Measurements from ENCODE around the gene BAHCC1. TPM values are rescaled to one million over a fixed set of nuclear protein-coding genes. Genes with fewer than 3 reads are reported as not detected.

The BAHCC1 gene
- total RNA-seq, 2 experiments from 2014 or later = 0.20 to 0.41 TPM

- no peaks in the 10 kb centered on the region for H3K36me3 ChIP-seq (ENCODE audit: insufficient read depth, low read length)
- H3K4me3 Mint-ChIP-seq = no peak overlapping the region
- no peaks in the 10 kb centered on the region for H3K36me3 Mint-ChIP-seq (ENCODE audit: low read depth)
- peaks cover 6% of the 10 kb centered on the region for H3K4me1 Mint-ChIP-seq (ENCODE audit: low read depth)
- peaks cover 8% of the 10 kb centered on the region for H3K4me1 ChIP-seq (ENCODE audit: insufficient read depth, low read length)
- no peak overlapping the region for H3K27ac ChIP-seq (ENCODE audit: low read depth in 1 of 2, low read length in 2 of 2)
- DNase-seq (no peak), ATAC-seq (ENCODE audit: poor library complexity) (no peak)
- H3K27me3 ChIP-seq (ENCODE audit: control insufficient read depth in 1 of 2, insufficient read depth in 2 of 2, low read length in 2 of 2) = peaks cover 59 to 79% of the 10 kb centered on the region in 2 experiments
- H3K27ac Mint-ChIP-seq = no peak overlapping the region
- H3K27me3 Mint-ChIP-seq = peaks cover 87% of the 10 kb centered on the region
- H3K9me3 Mint-ChIP-seq = no peaks in the 10 kb centered on the region
- ChIA-PET CTCF (no interaction called here), POLR2A (interaction anchor here (0.6 kb wide), 1 partner anchor 155 kb away, joined by 3 read pairs; no protein-coding TSS in a partner anchor)
- intact Hi-C loops (cut with DNase I, micrococcal nuclease) = loop anchor here in 1 of 2 experiments (5.0 kb wide), 1 partner anchor 112 kb away; no protein-coding TSS in a partner anchor
- TF ChIP-seq CTCF (IDR thresholded peaks at IDR 0.05) = no peak
- no peak overlapping the region for H3K4me3 ChIP-seq (ENCODE audit: low read length)
- H3K9me3 ChIP-seq (ENCODE audit: control insufficient read depth in 1 of 2, insufficient read depth in 1 of 2, low read length in 2 of 2) = peaks cover 0 to 25% of the 10 kb centered on the region in 2 experiments
These were observed 9.4 kb downstream of the BAHCC1 start for GRCh38 chr17:81404558-81405165.

DNA sequence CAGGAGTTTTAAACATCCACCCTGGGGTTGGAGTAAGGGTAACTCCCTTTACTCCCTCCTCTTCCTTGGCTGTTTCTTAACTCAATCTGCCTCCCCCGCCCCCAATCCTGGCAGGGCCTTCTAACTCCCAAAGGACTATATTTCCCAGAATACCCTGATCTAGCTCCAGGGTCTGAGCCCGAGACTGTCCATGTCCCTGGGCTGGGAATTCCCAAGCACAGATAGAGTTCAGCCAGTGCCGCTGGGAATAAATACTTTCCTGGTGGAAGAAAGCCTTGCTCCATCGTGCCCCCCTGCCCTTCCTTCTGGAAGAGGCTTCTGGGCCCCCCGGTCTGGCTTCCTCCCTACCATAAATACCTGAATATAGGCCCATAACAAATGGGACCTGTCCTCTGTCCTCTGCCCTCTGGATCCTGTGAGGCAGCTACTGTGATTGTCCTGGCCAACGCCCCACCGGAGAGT, 10.2 kb downstream of the BAHCC1 start:
- H3K27me3 Mint-ChIP-seq = peaks cover 83% of the 10 kb centered on the region
- TF ChIP-seq CTCF (IDR thresholded peaks at IDR 0.05) = no peak
- intact Hi-C loops (cut with DNase I, micrococcal nuclease) = no loop called here
- DNase-seq (no peak), ATAC-seq (ENCODE audit: poor library complexity) (no peak)
- no peak overlapping the region for H3K27ac ChIP-seq (ENCODE audit: low read depth in 1 of 2, low read length in 2 of 2)
- H3K9me3 Mint-ChIP-seq = no peaks in the 10 kb centered on the region
- H3K27me3 ChIP-seq (ENCODE audit: control insufficient read depth in 1 of 2, insufficient read depth in 2 of 2, low read length in 2 of 2) = peaks cover 54 to 72% of the 10 kb centered on the region in 2 experiments
- H3K36me3 ChIP-seq (ENCODE audit: insufficient read depth, low read length) = no peaks in the 10 kb centered on the region
- H3K27ac Mint-ChIP-seq = no peak overlapping the region
- ChIA-PET CTCF (no interaction called here), POLR2A (no interaction called here)
- peaks cover 0 to 31% of the 10 kb centered on the region in 2 experiments for H3K9me3 ChIP-seq (ENCODE audit: control insufficient read depth in 1 of 2, insufficient read depth in 1 of 2, low read length in 2 of 2)
- H3K36me3 Mint-ChIP-seq (ENCODE audit: low read depth) = no peaks in the 10 kb centered on the region
- no peak overlapping the region for H3K4me3 Mint-ChIP-seq
- peaks cover under 1% of the 10 kb centered on the region for H3K4me1 Mint-ChIP-seq (ENCODE audit: low read depth)
- H3K4me1 ChIP-seq (ENCODE audit: insufficient read depth, low read length) = peaks cover 7% of the 10 kb centered on the region
- H3K4me3 ChIP-seq (ENCODE audit: low read length) = no peak overlapping the region

DNA sequence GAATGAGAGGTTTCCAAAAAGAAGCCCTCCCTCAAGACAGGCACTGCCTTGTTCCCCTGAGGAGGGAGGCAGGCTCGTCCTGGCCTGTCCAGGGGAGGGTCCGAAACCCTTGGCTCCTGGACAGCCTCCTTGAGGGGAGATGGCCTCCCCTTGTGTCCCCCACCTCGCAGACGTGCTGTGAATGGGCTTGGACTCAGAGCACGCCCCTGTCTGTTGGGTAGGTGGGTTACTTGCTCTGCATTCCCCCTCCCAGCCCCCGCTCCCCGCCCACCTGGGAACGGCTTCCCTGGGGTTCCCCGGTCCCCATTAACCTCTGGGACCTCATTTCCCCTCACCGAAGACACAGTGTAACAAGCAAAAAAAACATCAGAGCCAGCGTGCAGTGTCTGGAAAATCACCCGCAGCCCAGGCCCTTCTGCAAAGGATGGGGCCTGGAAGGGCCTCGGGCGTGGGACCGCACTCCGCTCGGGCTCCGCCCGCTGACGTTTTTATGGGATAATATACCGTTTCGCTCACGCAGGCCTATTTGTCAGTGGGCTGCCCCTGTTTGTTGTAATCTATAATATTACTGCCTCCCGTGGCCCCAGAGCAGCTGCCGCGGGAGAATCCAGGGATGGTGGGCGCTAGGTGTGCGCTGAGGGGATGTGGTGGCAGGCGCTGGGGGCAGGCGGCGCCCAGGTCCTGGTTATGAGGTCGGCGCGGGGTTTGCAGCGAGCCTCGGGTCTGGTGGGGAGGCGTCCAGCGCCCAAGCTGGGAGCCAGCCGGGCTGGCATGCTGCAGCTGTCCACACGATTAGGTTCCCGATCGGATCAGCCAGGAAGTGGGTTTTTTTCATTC, 11.1 kb downstream of the BAHCC1 start:
- H3K4me1 Mint-ChIP-seq (ENCODE audit: low read depth) = peaks cover under 1% of the 10 kb centered on the region
- no peak overlapping the region for H3K4me3 Mint-ChIP-seq

More for the DNA sequence above, 11.1 kb downstream of the BAHCC1 start:
- no peak for ATAC-seq (ENCODE audit: poor library complexity)
- CTCF ChIA-PET = no interaction called here
- peaks cover 9% of the 10 kb centered on the region for H3K4me1 ChIP-seq (ENCODE audit: insufficient read depth, low read length)
- no peak overlapping the region for H3K27ac ChIP-seq (ENCODE audit: low read depth in 1 of 2, low read length in 2 of 2)
- peaks cover 0 to 33% of the 10 kb centered on the region in 2 experiments for H3K9me3 ChIP-seq (ENCODE audit: control insufficient read depth in 1 of 2, insufficient read depth in 1 of 2, low read length in 2 of 2)
- DNase-seq = no peak
- H3K27ac Mint-ChIP-seq = no peak overlapping the region
- H3K4me3 ChIP-seq (ENCODE audit: low read length) = no peak overlapping the region
- no peaks in the 10 kb centered on the region for H3K36me3 Mint-ChIP-seq (ENCODE audit: low read depth)
- no peaks in the 10 kb centered on the region for H3K36me3 ChIP-seq (ENCODE audit: insufficient read depth, low read length)
- H3K27me3 ChIP-seq (ENCODE audit: control insufficient read depth in 1 of 2, insufficient read depth in 2 of 2, low read length in 2 of 2) = peaks cover 45 to 63% of the 10 kb centered on the region in 2 experiments
- intact Hi-C loops (cut with DNase I, micrococcal nuclease) = no loop called here
- H3K9me3 Mint-ChIP-seq = no peaks in the 10 kb centered on the region
- TF ChIP-seq CTCF (IDR thresholded peaks at IDR 0.05) = no peak
- POLR2A ChIA-PET = no interaction called here
- peaks cover 74% of the 10 kb centered on the region for H3K27me3 Mint-ChIP-seq

Data from CD4-positive, alpha-beta T cell (primary cell).